A549 (cell line): ENCODE measurements around the gene COPB2.

ENCODE experiments used
- CEBPB ChIP-seq, 2 experiments: fragments of >200 bp in 1 of 2; sonication (Bioruptor Twin) in 1 of 2; formaldehyde crosslinking in 1 of 2; IDR thresholded peaks; 2 replicates each; pipeline ENCODE4 v1.6.1; 2012 to 2016
- CHD2 ChIP-seq: fragments of 150-350 bp; IDR thresholded peaks from 2 replicates; pipeline ENCODE4 v1.6.1; 2014; ENCODE audit warnings: low read length; ENCODE audit not compliant: partially characterized antibody
- CTCF ChIP-seq: fragments of >200 bp; sonication (Bioruptor Twin); formaldehyde crosslinking; IDR thresholded peaks from 3 replicates; pipeline ENCODE4 v1.5.1; 2016

GRCh38 chr3:139312959-139313358, 76.5 kb downstream of the COPB2 start:
- no peak for TF ChIP-seq CHD2
- no peak for TF ChIP-seq CTCF
- TF ChIP-seq CEBPB (IDR thresholded peaks at IDR 0.05): peak in 1 of 2 experiments; percentile 32; a peak in 1 of 4 replicates
